CD4-positive, alpha-beta T cell treated with Interleukin-4 for 1 hour (primary cell): ENCODE data around the gene ALPG.
A peak's percentile ranks its signal among the peaks of the same experiment; 100 is the strongest.
"Not testable (repeated sequence)": the region's sequence is repeated elsewhere in the genome, so short reads cannot be mapped to it uniquely, and the experiment has no call there.

Source experiments
- DNase-seq, 2 donors: peaks; one replicate each; pipeline ENCODE4 v3.0.0-alpha.2; 2020 to 2022

The ALPG gene

GRCh38 chr2:232442431-232442830, 35.8 kb downstream of the ALPG start:
- not testable (repeated sequence) for DNase-seq

- DNase-seq = not testable (repeated sequence)
Observed at GRCh38 chr2:232443047-232443446, 36.4 kb downstream of the ALPG start.

- DNase-seq = not testable (repeated sequence)
Observed at GRCh38 chr2:232443669-232444408, 37.2 kb downstream of the ALPG start.

- DNase-seq = peak; percentile 47 to 54
Observed at GRCh38 chr2:232444409-232445148, 37.9 kb downstream of the ALPG start.

GRCh38 chr2:232445149-232445885, 38.7 kb downstream of the ALPG start:
- DNase-seq = not testable (repeated sequence)

- not testable (repeated sequence) for DNase-seq
Observed at GRCh38 chr2:232446266-232446777, 39.7 kb downstream of the ALPG start.

- no peak for DNase-seq
Observed at GRCh38 chr2:232447091-232447620, 40.5 kb downstream of the ALPG start.

- DNase-seq = no peak
Observed at GRCh38 chr2:232447638-232448303, 41.1 kb downstream of the ALPG start.

GRCh38 chr2:232448304-232448690, 41.7 kb downstream of the ALPG start:
- DNase-seq = no peak

- no peak for DNase-seq
Observed at GRCh38 chr2:232449964-232450363, 43.3 kb downstream of the ALPG start.

- not testable (repeated sequence) for DNase-seq
Observed at GRCh38 chr2:232451645-232452044, 45.0 kb downstream of the ALPG start.

GRCh38 chr2:232454630-232455029, 48.0 kb downstream of the ALPG start:
- DNase-seq = no peak

GRCh38 chr2:232455426-232456255, 49.0 kb downstream of the ALPG start, which contains the start of gene ALPI:
Gene ALPI (plus strand): TSS chr2:232456153. CDS start chr2:232456200, 47 bp downstream.
- DNase-seq = no peak

GRCh38 chr2:232456296-232457120, 49.9 kb downstream of the ALPG start:
- no peak for DNase-seq

GRCh38 chr2:232457121-232458011, 50.7 kb downstream of the ALPG start:
- DNase-seq = no peak

- DNase-seq = no peak
Observed at GRCh38 chr2:232458051-232458660, 51.5 kb downstream of the ALPG start.

GRCh38 chr2:232458661-232459418, 52.2 kb downstream of the ALPG start:
- no peak for DNase-seq

GRCh38 chr2:232459419-232460035, 52.9 kb downstream of the ALPG start:
- no peak for DNase-seq
